RWPE2 (cell line): Measurements from ENCODE around the gene AGBL3.

Experiments
- ATAC-seq: fragments of 200-7000 bp; cut with Tn5 transposase; 3 replicates; pipeline ENCODE4 v1.9.1; 2021; ENCODE audit warnings: low read depth
- DNase-seq: peaks from one replicate; pipeline ENCODE4 v3.0.0-alpha.2; 2020; ENCODE audit warnings: low spot score
- H3K27ac ChIP-seq: fragments of 450-650 bp; 2 replicates; pipeline ENCODE4 v1.5.1; 2017; ENCODE audit warnings: mild to moderate bottlenecking; ENCODE audit not compliant: poor library complexity, severe bottlenecking
- H3K27me3 ChIP-seq: fragments of 250-450 bp; sonication (Bioruptor Pico); 2 replicates; pipeline ENCODE4 v1.5.1; 2021; ENCODE audit warnings: mild to moderate bottlenecking, moderate library complexity; ENCODE audit not compliant: insufficient read depth, poor library complexity, severe bottlenecking
- H3K36me3 ChIP-seq: fragments of 250-450 bp; sonication (Bioruptor Pico); 2 replicates; pipeline ENCODE4 v1.5.1; 2020; ENCODE audit warnings: low read depth, mild to moderate bottlenecking, moderate library complexity
- H3K4me1 ChIP-seq: fragments of 250-450 bp; sonication (Bioruptor Pico); 2 replicates; pipeline ENCODE4 v1.5.1; 2021; ENCODE audit warnings: mild to moderate bottlenecking, moderate library complexity; ENCODE audit not compliant: insufficient read depth, poor library complexity, severe bottlenecking
- H3K4me3 ChIP-seq: fragments of 250-450 bp; sonication (Bioruptor Pico); 2 replicates; pipeline ENCODE4 v1.5.1; 2021; ENCODE audit warnings: mild to moderate bottlenecking, moderate library complexity; ENCODE audit not compliant: severe bottlenecking
- H3K9me3 ChIP-seq: fragments of 250-450 bp; sonication (Bioruptor Pico); 2 replicates; pipeline ENCODE4 v1.5.1; 2021; ENCODE audit warnings: mild to moderate bottlenecking, moderate library complexity; ENCODE audit not compliant: severe bottlenecking
- TF ChIP-seq, protein P1 (sequence below): fragments of 450-650 bp; IDR thresholded peaks from one replicate; pipeline ENCODE4 v1.5.1; 2017; ENCODE audit warnings: mild to moderate bottlenecking, moderate library complexity; ENCODE audit not compliant: poor library complexity, severe bottlenecking

The AGBL3 gene

DNA sequence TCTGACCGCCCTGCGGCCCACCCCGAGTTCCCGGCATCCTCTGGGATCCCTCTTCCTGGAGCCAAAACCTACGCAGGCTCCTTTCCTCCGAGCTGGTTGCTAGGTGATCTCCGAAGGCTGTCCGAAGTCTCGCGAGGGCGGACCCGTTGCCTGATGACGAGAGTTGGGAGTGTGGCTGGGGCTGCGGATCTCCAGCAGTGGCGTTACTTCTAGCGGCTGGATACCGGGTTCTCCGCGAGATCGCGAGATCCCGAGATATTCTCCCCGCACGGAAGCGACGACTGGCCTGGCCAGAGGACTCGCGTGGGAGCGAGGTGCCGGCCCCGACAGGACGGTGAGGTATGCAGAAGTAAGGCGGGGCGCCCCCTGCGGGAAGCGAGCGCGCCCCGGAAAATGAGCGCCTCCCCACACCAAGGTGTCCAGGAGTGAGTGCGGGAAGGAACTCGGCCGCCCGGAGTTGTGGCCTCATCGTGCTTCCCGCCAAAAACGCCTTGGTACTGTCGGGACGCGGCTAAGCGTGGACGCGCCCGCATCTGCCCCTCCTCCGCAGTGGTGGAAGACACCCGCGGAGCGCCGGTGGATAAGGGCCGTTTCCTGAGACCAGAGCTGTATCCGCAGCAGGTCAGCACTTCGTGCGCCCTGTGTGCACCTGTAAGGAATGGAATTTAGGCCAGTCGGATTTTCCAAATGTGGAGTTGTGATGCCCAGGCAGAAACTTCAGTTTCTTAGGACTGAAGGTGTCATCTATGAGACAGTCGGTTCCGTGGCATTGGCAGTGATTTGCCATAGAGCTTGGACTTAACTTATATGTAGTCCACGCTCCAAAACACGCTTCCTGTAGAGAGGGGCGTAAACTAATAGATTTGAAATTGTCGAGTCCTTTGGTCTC is at the start of gene AGBL3:
Gene AGBL3 (plus strand): TSS at position 146 of the 889 bp plus-strand sequence. CDS start 1,426 bp downstream, outside the sequence.
- peak; percentile 94 for DNase-seq
- H3K27ac ChIP-seq, result peak within 1 kb of the TSS; percentile 39

DNA sequence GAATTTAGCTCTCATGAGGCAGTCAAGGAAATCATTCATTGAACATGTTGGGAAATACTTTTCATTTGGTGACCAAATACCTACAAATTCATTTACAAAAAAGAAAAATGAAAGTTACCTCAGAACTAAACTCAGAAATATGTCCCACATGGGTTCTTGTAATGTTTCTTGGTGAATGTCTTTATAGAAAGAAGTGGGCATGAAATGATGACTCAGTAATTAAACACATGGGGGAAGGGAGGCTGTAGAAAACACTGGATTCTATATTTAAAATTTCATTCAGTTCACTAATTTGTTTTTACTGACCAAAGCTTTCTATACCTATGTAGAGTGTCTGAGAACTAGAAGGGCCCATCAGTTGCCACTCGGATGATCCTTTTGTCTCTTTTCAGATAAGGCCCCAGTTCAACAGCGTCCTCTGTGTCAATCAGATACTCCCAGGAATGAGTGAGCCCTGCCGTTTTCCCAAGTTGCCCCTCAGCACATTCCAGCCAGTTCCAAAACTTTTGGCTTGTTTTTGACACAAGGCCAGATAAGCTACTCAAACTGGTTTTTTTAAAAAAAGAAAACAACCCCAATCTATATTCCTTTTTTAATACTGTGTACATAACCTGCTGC is 49.3 kb upstream of the AGBL3 start:
- TF ChIP-seq, protein P1, sequence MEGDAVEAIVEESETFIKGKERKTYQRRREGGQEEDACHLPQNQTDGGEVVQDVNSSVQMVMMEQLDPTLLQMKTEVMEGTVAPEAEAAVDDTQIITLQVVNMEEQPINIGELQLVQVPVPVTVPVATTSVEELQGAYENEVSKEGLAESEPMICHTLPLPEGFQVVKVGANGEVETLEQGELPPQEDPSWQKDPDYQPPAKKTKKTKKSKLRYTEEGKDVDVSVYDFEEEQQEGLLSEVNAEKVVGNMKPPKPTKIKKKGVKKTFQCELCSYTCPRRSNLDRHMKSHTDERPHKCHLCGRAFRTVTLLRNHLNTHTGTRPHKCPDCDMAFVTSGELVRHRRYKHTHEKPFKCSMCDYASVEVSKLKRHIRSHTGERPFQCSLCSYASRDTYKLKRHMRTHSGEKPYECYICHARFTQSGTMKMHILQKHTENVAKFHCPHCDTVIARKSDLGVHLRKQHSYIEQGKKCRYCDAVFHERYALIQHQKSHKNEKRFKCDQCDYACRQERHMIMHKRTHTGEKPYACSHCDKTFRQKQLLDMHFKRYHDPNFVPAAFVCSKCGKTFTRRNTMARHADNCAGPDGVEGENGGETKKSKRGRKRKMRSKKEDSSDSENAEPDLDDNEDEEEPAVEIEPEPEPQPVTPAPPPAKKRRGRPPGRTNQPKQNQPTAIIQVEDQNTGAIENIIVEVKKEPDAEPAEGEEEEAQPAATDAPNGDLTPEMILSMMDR, result no peak
- H3K27ac ChIP-seq, result no peak overlapping the region
- no peak overlapping the region for H3K4me3 ChIP-seq
- no peak for ATAC-seq
- peaks cover 10% of the 10 kb centered on the region for H3K4me1 ChIP-seq
- DNase-seq, result no peak
- no peaks in the 10 kb centered on the region for H3K27me3 ChIP-seq
- no peaks in the 10 kb centered on the region for H3K9me3 ChIP-seq
- peaks cover 32% of the 10 kb centered on the region for H3K36me3 ChIP-seq

More for the DNA sequence above, at the start of gene AGBL3:
- Histone ChIP-seq H3K4me1 (peaks cover 12% of the 10 kb centered on the region), H3K4me3 (peak within 1 kb of the TSS; percentile 70), H3K27me3 (no peaks in the 10 kb centered on the region), H3K9me3 (no peaks in the 10 kb centered on the region), H3K36me3 (peaks cover 15% of the 10 kb centered on the region)
- peak; percentile 97 for ATAC-seq
- TF ChIP-seq, protein P1, result peak; percentile 88

DNA sequence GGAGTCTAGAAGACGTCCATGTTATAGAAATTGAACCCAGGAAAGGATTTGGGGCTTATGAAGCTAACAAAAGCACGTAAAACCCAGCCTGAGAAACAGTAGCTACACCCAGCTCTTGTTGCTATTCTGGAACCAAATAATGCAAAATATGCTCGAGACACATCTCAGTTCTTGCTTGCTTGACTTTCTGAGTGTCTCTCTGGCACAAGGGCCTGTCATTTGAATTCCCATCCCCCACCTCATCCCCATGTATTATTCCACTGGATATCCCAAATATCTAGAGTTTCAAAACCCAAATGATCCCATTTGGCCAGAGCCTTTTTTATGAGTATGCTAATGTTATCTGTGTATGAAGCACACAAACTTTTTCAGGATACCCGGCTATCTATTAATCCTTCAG is 48.2 kb upstream of the AGBL3 start:
- TF ChIP-seq, protein P1, result no peak
- peaks cover 37% of the 10 kb centered on the region for H3K36me3 ChIP-seq

DNA sequence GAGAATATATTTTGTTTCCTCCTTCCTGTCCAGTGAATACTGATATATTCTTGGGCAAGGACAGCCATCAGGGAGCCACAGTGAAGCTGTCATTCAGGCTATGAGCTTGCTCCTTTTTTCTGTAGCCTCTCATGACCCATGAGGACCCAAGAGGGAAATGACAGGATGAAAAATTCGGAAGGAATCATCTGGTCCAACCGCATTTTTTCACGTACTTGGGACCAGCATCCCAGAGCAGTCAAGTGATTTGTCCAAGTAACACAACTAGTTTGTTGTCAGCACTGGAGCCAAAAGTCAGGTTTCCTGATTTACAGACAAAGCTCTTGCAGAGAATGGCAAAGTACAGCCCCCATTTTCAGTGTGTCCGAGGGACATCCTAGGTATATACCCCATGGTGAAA is 47.2 kb upstream of the AGBL3 start:
- no peaks in the 10 kb centered on the region for H3K9me3 ChIP-seq
- DNase-seq (no peak), ATAC-seq (no peak)
- peaks cover 40% of the 10 kb centered on the region for H3K36me3 ChIP-seq
- TF ChIP-seq, protein P1, result no peak
- no peak overlapping the region for H3K4me3 ChIP-seq
- no peaks in the 10 kb centered on the region for H3K27me3 ChIP-seq
- peaks cover 10% of the 10 kb centered on the region for H3K4me1 ChIP-seq
- no peak overlapping the region for H3K27ac ChIP-seq

More for the DNA sequence above, 48.2 kb upstream of the AGBL3 start:
- peaks cover 10% of the 10 kb centered on the region for H3K4me1 ChIP-seq
- DNase-seq (no peak), ATAC-seq (no peak)
- H3K9me3 ChIP-seq, result no peaks in the 10 kb centered on the region
- H3K4me3 ChIP-seq, result no peak overlapping the region
- H3K27me3 ChIP-seq, result no peaks in the 10 kb centered on the region
- H3K27ac ChIP-seq, result no peak overlapping the region

DNA sequence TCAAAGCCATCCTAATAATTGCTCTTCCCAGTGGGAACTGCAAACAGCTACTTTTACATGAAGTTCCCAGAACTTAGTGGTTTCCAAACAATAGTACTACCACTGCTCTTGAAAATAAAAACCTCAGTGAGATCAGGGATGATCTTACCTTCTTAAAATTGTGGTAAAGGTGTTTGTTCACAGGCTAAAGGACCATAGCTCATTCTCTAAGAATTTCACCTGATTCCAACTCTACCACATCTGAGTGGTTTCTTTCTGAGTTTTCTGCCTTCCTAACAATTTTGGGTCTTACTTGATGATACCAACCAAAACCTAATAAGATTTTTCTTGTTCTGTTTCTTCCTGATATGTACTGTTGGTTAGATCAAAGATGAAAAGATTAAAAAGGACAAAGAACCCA is 45.6 kb upstream of the AGBL3 start:
- H3K4me1 ChIP-seq, result peaks cover 10% of the 10 kb centered on the region
- TF ChIP-seq, protein P1, result no peak
- peaks cover 44% of the 10 kb centered on the region for H3K36me3 ChIP-seq
- DNase-seq (no peak), ATAC-seq (no peak; the same call in 2 of the 3 replicates)
- H3K9me3 ChIP-seq, result no peaks in the 10 kb centered on the region
- H3K4me3 ChIP-seq, result no peak overlapping the region
- H3K27ac ChIP-seq, result peak overlapping the region; percentile 48
- H3K27me3 ChIP-seq, result no peaks in the 10 kb centered on the region
